ENCODE data around the gene NIPAL4. TPM values are rescaled to one million over a fixed set of nuclear protein-coding genes. Genes with fewer than 3 reads are reported as not detected.

Gene NIPAL4
- total RNA-seq, 1 donor from 2014 or later, result not detected

DNA sequence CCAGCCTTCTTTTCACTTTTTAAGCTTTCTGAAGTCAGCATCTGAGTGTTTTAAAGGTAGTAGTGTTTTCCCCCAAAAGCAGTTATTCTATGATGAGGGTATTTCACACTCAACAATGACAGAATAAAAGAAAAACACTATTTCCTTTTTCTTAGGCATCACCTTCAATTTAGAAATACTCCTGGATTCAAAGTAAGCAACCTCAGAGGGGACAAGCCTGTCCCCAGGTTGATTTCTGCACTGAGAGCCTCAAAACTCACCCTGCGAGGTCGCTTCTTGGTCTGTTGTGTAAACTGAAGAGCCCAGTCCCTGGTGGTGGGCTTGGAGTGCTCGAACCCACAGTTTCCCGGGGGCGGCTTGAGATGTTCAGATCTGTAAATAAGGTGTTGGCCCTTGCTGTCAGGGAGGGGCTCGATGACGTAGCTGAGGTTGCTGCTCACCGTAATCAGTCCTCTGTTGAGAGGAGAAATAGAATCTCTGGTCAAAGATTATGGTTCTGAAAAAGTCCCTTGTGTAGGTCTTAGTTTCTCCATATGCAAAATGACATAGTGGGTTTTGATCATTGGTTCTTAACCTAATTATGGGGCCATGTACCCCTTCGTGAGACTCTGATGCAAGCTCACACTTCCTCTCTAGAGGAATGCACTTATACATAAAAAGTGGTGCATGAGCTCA is 59.7 kb downstream of the NIPAL4 start:
- no peaks in the 10 kb centered on the region for H3K9me3 Mint-ChIP-seq
- H3K79me2 ChIP-seq (ENCODE audit: low read depth), result no peaks in the 10 kb centered on the region
- no peaks in the 10 kb centered on the region for H3F3A ChIP-seq (ENCODE audit: low read depth)
- no peak overlapping the region for H3K4me2 ChIP-seq
- H2AFZ ChIP-seq (replicated peaks), result no peak overlapping the region
- H3K9ac ChIP-seq, result no peak overlapping the region
- H3K4me3 Mint-ChIP-seq, result no peak overlapping the region
- H3K27me3 Mint-ChIP-seq (ENCODE audit: insufficient read depth, low read depth), result peaks cover 3% of the 10 kb centered on the region
- no peaks in the 10 kb centered on the region for H3K27me3 ChIP-seq
- no peaks in the 10 kb centered on the region for H4K20me1 ChIP-seq (ENCODE audit: low read depth)
- H3K4me3 ChIP-seq, result no peak overlapping the region
- TF ChIP-seq EZH2 (IDR thresholded peaks at IDR 0.05) (no peak), EZH2phosphoT487 (IDR thresholded peaks at IDR 0.05) (no peak)
- TF ChIP-seq, protein P1, sequence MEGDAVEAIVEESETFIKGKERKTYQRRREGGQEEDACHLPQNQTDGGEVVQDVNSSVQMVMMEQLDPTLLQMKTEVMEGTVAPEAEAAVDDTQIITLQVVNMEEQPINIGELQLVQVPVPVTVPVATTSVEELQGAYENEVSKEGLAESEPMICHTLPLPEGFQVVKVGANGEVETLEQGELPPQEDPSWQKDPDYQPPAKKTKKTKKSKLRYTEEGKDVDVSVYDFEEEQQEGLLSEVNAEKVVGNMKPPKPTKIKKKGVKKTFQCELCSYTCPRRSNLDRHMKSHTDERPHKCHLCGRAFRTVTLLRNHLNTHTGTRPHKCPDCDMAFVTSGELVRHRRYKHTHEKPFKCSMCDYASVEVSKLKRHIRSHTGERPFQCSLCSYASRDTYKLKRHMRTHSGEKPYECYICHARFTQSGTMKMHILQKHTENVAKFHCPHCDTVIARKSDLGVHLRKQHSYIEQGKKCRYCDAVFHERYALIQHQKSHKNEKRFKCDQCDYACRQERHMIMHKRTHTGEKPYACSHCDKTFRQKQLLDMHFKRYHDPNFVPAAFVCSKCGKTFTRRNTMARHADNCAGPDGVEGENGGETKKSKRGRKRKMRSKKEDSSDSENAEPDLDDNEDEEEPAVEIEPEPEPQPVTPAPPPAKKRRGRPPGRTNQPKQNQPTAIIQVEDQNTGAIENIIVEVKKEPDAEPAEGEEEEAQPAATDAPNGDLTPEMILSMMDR (IDR thresholded peaks at IDR 0.05), result no peak
- no peaks in the 10 kb centered on the region for H3K36me3 ChIP-seq
- H3K9me3 ChIP-seq (ENCODE audit: low read depth), result no peaks in the 10 kb centered on the region
- H3K4me1 Mint-ChIP-seq, result peaks cover 9% of the 10 kb centered on the region
- no peak overlapping the region for H3K27ac ChIP-seq
- no peaks in the 10 kb centered on the region for H3K4me1 ChIP-seq
- no peak for DNase-seq (ENCODE audit: low spot score)
- peaks cover 12% of the 10 kb centered on the region for H3K36me3 Mint-ChIP-seq
- no peak overlapping the region for H3K27ac Mint-ChIP-seq

DNA sequence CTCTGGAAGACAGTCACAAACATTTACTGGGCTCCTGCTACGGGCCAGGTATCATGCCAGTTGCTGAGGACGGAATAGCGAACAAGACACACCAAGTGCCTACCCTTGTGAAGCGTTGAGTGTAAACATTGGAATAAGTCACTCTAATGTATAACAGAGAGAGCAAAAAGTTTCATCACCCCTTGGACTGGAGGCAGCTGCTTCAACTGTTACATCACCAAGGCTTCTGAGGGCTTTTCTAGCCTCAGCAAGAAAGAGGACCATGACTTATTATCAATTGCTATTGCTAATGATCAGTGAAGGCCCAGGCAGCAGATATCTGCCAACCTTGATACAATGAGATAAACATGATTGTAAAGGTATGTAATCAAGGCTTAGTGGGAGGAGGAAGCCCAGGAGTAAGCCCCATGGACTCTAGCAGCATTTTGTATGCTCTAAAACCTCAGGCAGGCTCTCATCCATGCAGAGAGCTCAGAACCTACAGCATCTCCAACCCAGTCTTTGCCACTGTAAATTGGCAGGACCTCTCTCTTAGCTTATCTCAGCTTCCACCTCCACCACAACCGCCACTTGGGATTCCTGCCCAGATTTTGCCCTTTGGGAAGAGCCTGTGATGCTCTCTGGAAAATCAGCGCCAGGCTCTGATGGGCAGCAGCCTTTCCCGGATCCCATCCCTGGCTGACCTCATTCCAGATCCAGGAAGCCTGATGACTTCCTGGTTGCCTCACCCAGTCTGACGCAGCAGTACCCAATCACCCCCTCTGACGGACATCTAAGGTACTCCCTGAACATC is 61.1 kb downstream of the NIPAL4 start:
- DNase-seq (ENCODE audit: low spot score), result no peak
- H3K4me3 ChIP-seq, result no peak overlapping the region
- H3K9ac ChIP-seq, result no peak overlapping the region
- no peak overlapping the region for H3K4me3 Mint-ChIP-seq
- H3K4me1 Mint-ChIP-seq, result peaks cover 10% of the 10 kb centered on the region
- no peaks in the 10 kb centered on the region for H3K27me3 ChIP-seq
- no peaks in the 10 kb centered on the region for H3K36me3 ChIP-seq
- no peaks in the 10 kb centered on the region for H3F3A ChIP-seq (ENCODE audit: low read depth)
- H3K36me3 Mint-ChIP-seq, result peaks cover 11% of the 10 kb centered on the region
- H3K27ac Mint-ChIP-seq, result no peak overlapping the region
- TF ChIP-seq, protein P1 (IDR thresholded peaks at IDR 0.05), result no peak
- TF ChIP-seq EZH2 (IDR thresholded peaks at IDR 0.05), result no peak
- TF ChIP-seq EZH2phosphoT487 (IDR thresholded peaks at IDR 0.05), result no peak
- no peaks in the 10 kb centered on the region for H4K20me1 ChIP-seq (ENCODE audit: low read depth)
- H3K4me1 ChIP-seq, result no peaks in the 10 kb centered on the region
- peaks cover 3% of the 10 kb centered on the region for H3K27me3 Mint-ChIP-seq (ENCODE audit: insufficient read depth, low read depth)
- no peak overlapping the region for H2AFZ ChIP-seq (replicated peaks)
- H3K9me3 ChIP-seq (ENCODE audit: low read depth), result no peaks in the 10 kb centered on the region
- no peak overlapping the region for H3K4me2 ChIP-seq
- H3K79me2 ChIP-seq (ENCODE audit: low read depth), result no peaks in the 10 kb centered on the region
- no peaks in the 10 kb centered on the region for H3K9me3 Mint-ChIP-seq
- H3K27ac ChIP-seq, result no peak overlapping the region

DNA sequence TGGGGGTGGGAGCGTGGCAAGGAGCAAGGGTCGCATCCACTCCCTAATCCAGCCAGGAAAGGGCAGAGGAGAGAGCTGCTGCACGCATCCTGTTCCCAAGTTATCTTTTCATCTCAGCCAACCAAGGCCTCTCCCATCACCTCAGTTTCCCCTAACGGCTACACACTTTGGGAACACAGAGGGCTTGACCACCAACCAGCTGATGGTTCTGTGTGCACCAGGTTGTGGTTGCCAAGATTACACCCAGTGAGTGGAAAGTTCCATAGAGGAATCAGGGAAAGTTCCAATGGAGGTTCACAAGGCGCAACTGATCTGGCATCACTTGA is 61.7 kb downstream of the NIPAL4 start:
- Histone ChIP-seq H3K9ac (no peak overlapping the region), H3K4me1 (no peaks in the 10 kb centered on the region), H3K27me3 (no peaks in the 10 kb centered on the region), H3K27ac (no peak overlapping the region), H3K79me2 (ENCODE audit: low read depth) (no peaks in the 10 kb centered on the region), H3K9me3 (ENCODE audit: low read depth) (no peaks in the 10 kb centered on the region), H4K20me1 (ENCODE audit: low read depth) (no peaks in the 10 kb centered on the region), H3K4me2 (no peak overlapping the region), H2AFZ (replicated peaks) (no peak overlapping the region), H3K36me3 (no peaks in the 10 kb centered on the region), H3F3A (ENCODE audit: low read depth) (no peaks in the 10 kb centered on the region), H3K4me3 (no peak overlapping the region)
- Mint-ChIP-seq H3K27ac (peak overlapping the region; percentile 12), H3K27me3 (ENCODE audit: insufficient read depth, low read depth) (peaks cover 3% of the 10 kb centered on the region), H3K4me1 (peaks cover 8% of the 10 kb centered on the region), H3K36me3 (peaks cover 9% of the 10 kb centered on the region), H3K9me3 (no peaks in the 10 kb centered on the region), H3K4me3 (no peak overlapping the region)
- DNase-seq (ENCODE audit: low spot score), result no peak
- TF ChIP-seq EZH2phosphoT487 (IDR thresholded peaks at IDR 0.05) (no peak), EZH2 (IDR thresholded peaks at IDR 0.05) (no peak)
- TF ChIP-seq, protein P1 (IDR thresholded peaks at IDR 0.05), result no peak

All from neural progenitor cell (in vitro differentiated cells).